Measurements from ENCODE around the gene SGK2.

The SGK2 gene

GRCh38 chr20:43568706-43569105, 9.9 kb downstream of the SGK2 start:
- no peak for TF ChIP-seq CTCF (IDR thresholded peaks at IDR 0.05; ENCODE audit: insufficient read depth, low read depth, low read length, missing control alignments)
- DNase-seq (ENCODE audit: low read depth): no peak
- no peak overlapping the region for H3K4me3 ChIP-seq (ENCODE audit: low read length)

- DNase-seq (ENCODE audit: low read depth): no peak
- no peak overlapping the region for H3K4me3 ChIP-seq (ENCODE audit: low read length)
- TF ChIP-seq CTCF (IDR thresholded peaks at IDR 0.05; ENCODE audit: insufficient read depth, low read depth, low read length, missing control alignments): no peak
Observed at GRCh38 chr20:43569282-43569681, 10.5 kb downstream of the SGK2 start.

DNA sequence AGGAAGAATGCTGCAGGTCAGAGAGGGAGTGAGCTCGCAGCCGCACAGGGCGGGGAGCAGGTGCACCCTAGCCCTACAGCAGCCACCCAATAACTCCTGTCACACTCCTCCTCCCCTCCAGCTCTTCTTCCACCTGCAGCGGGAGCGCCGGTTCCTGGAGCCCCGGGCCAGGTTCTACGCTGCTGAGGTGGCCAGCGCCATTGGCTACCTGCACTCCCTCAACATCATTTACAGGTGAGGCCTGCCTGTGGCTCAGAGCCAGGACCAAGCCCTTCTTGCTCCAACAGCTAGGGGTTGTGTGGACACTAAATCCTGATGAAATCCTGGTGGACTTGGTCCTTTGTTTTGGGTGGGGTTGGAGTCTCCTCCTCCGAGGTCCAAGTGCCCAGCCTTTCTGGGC, 11.7 kb downstream of the SGK2 start:
- TF ChIP-seq CTCF (IDR thresholded peaks at IDR 0.05; ENCODE audit: insufficient read depth, low read depth, low read length, missing control alignments): no peak
- DNase-seq (ENCODE audit: low read depth): no peak
- H3K4me3 ChIP-seq (ENCODE audit: low read length): no peak overlapping the region

- no peak for DNase-seq (ENCODE audit: low read depth)
- no peak overlapping the region for H3K4me3 ChIP-seq (ENCODE audit: low read length)
- TF ChIP-seq CTCF (IDR thresholded peaks at IDR 0.05; ENCODE audit: insufficient read depth, low read depth, low read length, missing control alignments): no peak
Observed at GRCh38 chr20:43571310-43571709, 12.5 kb downstream of the SGK2 start.

DNA sequence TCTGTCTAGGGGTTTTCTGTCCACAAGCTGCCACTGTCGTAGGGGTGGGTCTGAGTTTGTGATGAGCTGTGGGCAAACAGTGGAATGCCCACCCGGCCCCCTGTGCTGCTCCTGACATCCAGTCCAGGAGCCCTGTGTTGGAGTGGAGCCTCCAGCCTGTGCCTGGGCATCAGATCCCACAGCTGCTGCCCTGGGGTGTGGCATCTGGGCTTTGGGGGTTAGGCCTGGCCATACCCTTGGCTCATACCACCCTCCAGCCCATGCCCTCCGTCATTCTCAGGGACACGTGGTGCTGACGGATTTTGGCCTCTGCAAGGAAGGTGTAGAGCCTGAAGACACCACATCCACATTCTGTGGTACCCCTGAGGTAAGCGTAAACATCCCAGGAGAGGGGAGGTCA, 12.9 kb downstream of the SGK2 start:
- no peak for DNase-seq (ENCODE audit: low read depth)
- no peak for TF ChIP-seq CTCF (IDR thresholded peaks at IDR 0.05; ENCODE audit: insufficient read depth, low read depth, low read length, missing control alignments)
- H3K4me3 ChIP-seq (ENCODE audit: low read length): no peak overlapping the region

DNA sequence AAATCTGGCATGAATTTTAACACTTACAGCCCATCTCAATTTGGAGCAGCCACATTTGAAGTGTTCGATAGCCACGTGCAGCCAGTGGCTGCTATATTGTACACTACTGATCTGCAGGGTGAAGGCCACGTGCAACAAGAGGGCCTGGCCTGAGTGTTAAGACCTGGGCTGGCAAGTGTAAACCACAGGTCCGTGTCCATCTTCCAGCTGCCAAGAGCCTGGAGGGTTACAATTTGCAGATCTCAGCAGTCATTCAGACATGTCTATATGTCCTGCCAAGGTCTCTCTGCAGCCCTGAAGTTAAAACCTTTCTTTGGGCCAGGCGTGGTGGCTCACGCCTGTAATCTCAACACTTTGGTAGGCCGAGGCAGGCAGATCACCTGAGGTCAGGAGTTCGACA, 14.1 kb downstream of the SGK2 start:
- H3K4me3 ChIP-seq (ENCODE audit: low read length): no peak overlapping the region
- DNase-seq (ENCODE audit: low read depth): no peak
- no peak for TF ChIP-seq CTCF (IDR thresholded peaks at IDR 0.05; ENCODE audit: insufficient read depth, low read depth, low read length, missing control alignments)

- H3K4me3 ChIP-seq (ENCODE audit: low read length): no peak overlapping the region
- no peak for TF ChIP-seq CTCF (IDR thresholded peaks at IDR 0.05; ENCODE audit: insufficient read depth, low read depth, low read length, missing control alignments)
- no peak for DNase-seq (ENCODE audit: low read depth)
Observed at GRCh38 chr20:43576108-43576507, 17.3 kb downstream of the SGK2 start.
